HCT116 (cell line): ENCODE data around the gene NPHP3. TPM values are rescaled to one million over a fixed set of nuclear protein-coding genes. Genes with fewer than 3 reads are reported as not detected.

Source experiments
- ATAC-seq: fragments of 200-7000 bp; cut with Tn5 transposase; 2 replicates; pipeline ENCODE4 v1.9.1; 2020; ENCODE audit warnings: mild to moderate bottlenecking, moderate library complexity
- BruUV-seq: library from RNA; stranded (reverse); fragments of 400-500 nt; replicated peaks from 2 replicates; lab custom pipeline; 2021; lab: Mats Ljungman, UMichigan
- CTCF ChIA-PET: fragments of 300-600 bp; sonication (Branson Sonifier 250); formaldehyde crosslinking; loops from one replicate; lab custom pipeline; 2021; ENCODE audit warnings: antibody characterized with exemption; lab: Charles Lee
- POLR2A ChIA-PET: fragments of 300-600, 350-600 bp; sonication (Branson Sonifier 250); formaldehyde crosslinking; loops from one replicate; lab custom pipeline; 2021; ENCODE audit warnings: antibody characterized with exemption; lab: Charles Lee
- RAD21 ChIA-PET, 2 experiments: fragments of 300-600 bp; sonication (Branson Sonifier 250); formaldehyde crosslinking; loops; one replicate each; lab custom pipeline; 2023; ENCODE audit warnings: low total read pairs in 2 of 2; ENCODE audit not compliant: uncharacterized antibody in 2 of 2, unreplicated experiment in 2 of 2, low non-redundant PET in 1 of 2; lab: Charles Lee
- DNase-seq: peaks from one replicate; pipeline ENCODE4 v3.0.0-alpha.2; 2010; ENCODE audit warnings: low read depth, low spot score
- H2AFZ ChIP-seq: fragments of 200-600 bp; shearing (Covaris generic), sonication (generic); 2 replicates; pipeline ENCODE4 v1.6.1; 2017; ENCODE audit warnings: low read depth, mixed run types, mixed read lengths, antibody characterized with exemption, low read length; ENCODE audit not compliant: poor library complexity, severe bottlenecking
- H3K27ac ChIP-seq: 2 replicates; pipeline ENCODE4 v1.5.1; 2012; ENCODE audit warnings: low read depth, low read length
- H3K27me3 ChIP-seq: fragments of 200-600 bp; sonication (generic); 2 replicates; pipeline ENCODE4 v1.6.1; 2016; ENCODE audit warnings: mixed run types, low read length, mixed read lengths; ENCODE audit not compliant: insufficient read depth
- H3K36me3 ChIP-seq, 2 experiments: fragments of 200-500 bp in 1 of 2; fragments of 200-600 bp in 1 of 2; sonication (Bioruptor generic) in 1 of 2; sonication (generic) in 1 of 2; 2 replicates each; pipeline versions ENCODE4 v1.5.1 to v1.6.1; 2014 to 2016; ENCODE audit warnings: low read length in 2 of 2, inconsistent platforms in 1 of 2, mixed read lengths in 1 of 2, mixed run types in 1 of 2; ENCODE audit not compliant: insufficient read depth in 2 of 2, control insufficient read depth in 1 of 2
- H3K4me1 ChIP-seq, 2 experiments: fragments of 200-600 bp in 1 of 2; sonication (generic) in 1 of 2; 2 replicates each; pipeline versions ENCODE4 v1.5.1 to v1.6.1; 2012 to 2017; ENCODE audit warnings: low read length in 2 of 2, inconsistent platforms in 1 of 2, mild to moderate bottlenecking in 1 of 2, mixed read lengths in 1 of 2, mixed run types in 1 of 2, moderate library complexity in 1 of 2; ENCODE audit not compliant: insufficient read depth in 2 of 2, control insufficient read depth in 1 of 2
- H3K4me2 ChIP-seq: fragments of 200-600 bp; sonication (generic); 2 replicates; pipeline ENCODE4 v1.6.1; 2017; ENCODE audit warnings: mixed run types, low read length, mixed read lengths
- H3K4me3 ChIP-seq, 2 experiments: fragments of 200-600 bp in 1 of 2; sonication (generic) in 1 of 2; replicated peaks in 1 of 2; 2 replicates each; pipeline ENCODE4 v1.5.1; 2011 to 2016; ENCODE audit warnings: low read length in 2 of 2, control low read depth in 1 of 2, low read depth in 1 of 2, mild to moderate bottlenecking in 1 of 2, mixed read lengths in 1 of 2, mixed run types in 1 of 2
- H3K79me2 ChIP-seq: fragments of 200-600 bp; sonication (generic); 2 replicates; pipeline ENCODE4 v1.6.1; 2017; ENCODE audit warnings: mild to moderate bottlenecking, mixed run types, low read length, moderate library complexity, mixed read lengths; ENCODE audit not compliant: insufficient read depth
- H3K9ac ChIP-seq: fragments of 200-600 bp; sonication (generic); 2 replicates; pipeline ENCODE4 v1.6.1; 2016; ENCODE audit warnings: low read length, mixed read lengths
- H3K9me2 ChIP-seq: fragments of 200-600 bp; sonication (generic), shearing (Covaris generic); 2 replicates; pipeline ENCODE4 v1.6.1; 2017; ENCODE audit warnings: mixed run types, mild to moderate bottlenecking, moderate library complexity; ENCODE audit not compliant: insufficient read depth
- H3K9me3 ChIP-seq, 2 experiments: fragments of 200-500 bp in 1 of 2; fragments of 200-600 bp in 1 of 2; sonication (Bioruptor generic) in 1 of 2; sonication (generic) in 1 of 2; 2 replicates each; pipeline ENCODE4 v1.6.1; 2014 to 2017; ENCODE audit warnings: low read length in 2 of 2, mixed read lengths in 2 of 2, inconsistent platforms in 1 of 2, low read depth in 1 of 2, mild to moderate bottlenecking in 1 of 2, mixed run types in 1 of 2, moderate library complexity in 1 of 2; ENCODE audit not compliant: control insufficient read depth in 1 of 2, insufficient read depth in 1 of 2
- H4K20me1 ChIP-seq: fragments of 200-600 bp; sonication (generic), shearing (Covaris generic); 2 replicates; pipeline ENCODE4 v1.6.1; 2017; ENCODE audit warnings: mixed run types, mild to moderate bottlenecking, moderate library complexity; ENCODE audit not compliant: insufficient read depth
- ATF3 ChIP-seq: IDR thresholded peaks from 2 replicates; pipeline ENCODE4 v1.6.1; 2012
- CBX3 ChIP-seq: IDR thresholded peaks from 2 replicates; pipeline ENCODE4 v1.6.1; 2012; ENCODE audit warnings: low read depth
- EZH2phosphoT487 ChIP-seq: fragments of 200-600 bp; IDR thresholded peaks from 2 replicates; pipeline ENCODE4 v1.6.1; 2018; ENCODE audit warnings: antibody characterized with exemption, borderline replicate concordance
- FOSL1 ChIP-seq: IDR thresholded peaks from 2 replicates; pipeline ENCODE4 v1.6.1; 2012; ENCODE audit warnings: low read depth
- RAD21 ChIP-seq: IDR thresholded peaks from 2 replicates; pipeline ENCODE4 v1.6.1; 2012; ENCODE audit warnings: low read depth, mild to moderate bottlenecking
- SP1 ChIP-seq: IDR thresholded peaks from 2 replicates; pipeline ENCODE4 v1.6.1; 2012; ENCODE audit warnings: low read depth
- YY1 ChIP-seq: IDR thresholded peaks from 2 replicates; pipeline ENCODE4 v1.6.1; 2011; ENCODE audit warnings: low read length, low read depth, moderate library complexity, mild to moderate bottlenecking; ENCODE audit not compliant: insufficient replicate concordance; ENCODE audit errors: extremely low read depth
- ZNF274 ChIP-seq: fragments of 200-500 bp; sonication (Bioruptor generic); IDR thresholded peaks from 2 replicates; pipeline ENCODE4 v1.6.1; 2014; ENCODE audit warnings: mild to moderate bottlenecking, low read depth, low read length, inconsistent platforms
- intact Hi-C: fragments of 100-400 bp; cut with micrococcal nuclease; formaldehyde crosslinking; loops from 2 replicates; pipeline ENCODE4 v1.10.0; 2022
- total RNA-seq: library from RNA; stranded (reverse); gene quantifications from one replicate; pipeline ENCODE4 v1.2.1, GENCODE V29; 2021; ENCODE audit not compliant: unreplicated experiment
- TF ChIP-seq, protein P1 (sequence below), 3 experiments: fragments of 200-600 bp in 1 of 3; sonication (generic) in 1 of 3; IDR thresholded peaks in 2 of 3; conservative IDR thresholded peaks in 1 of 3; 2 replicates each; pipeline ENCODE4 v1.5.1; 2012 to 2017; ENCODE audit warnings: low read depth in 2 of 3, low read length in 2 of 3, antibody characterized with exemption in 1 of 3, borderline replicate concordance in 1 of 3, control low read depth in 1 of 3, mild to moderate bottlenecking in 1 of 3, mixed read lengths in 1 of 3, mixed run types in 1 of 3, moderate library complexity in 1 of 3; ENCODE audit not compliant: insufficient read depth in 1 of 3

NPHP3 gene
- total RNA-seq, 1 experiment from 2014 or later = 15.5 TPM

DNA sequence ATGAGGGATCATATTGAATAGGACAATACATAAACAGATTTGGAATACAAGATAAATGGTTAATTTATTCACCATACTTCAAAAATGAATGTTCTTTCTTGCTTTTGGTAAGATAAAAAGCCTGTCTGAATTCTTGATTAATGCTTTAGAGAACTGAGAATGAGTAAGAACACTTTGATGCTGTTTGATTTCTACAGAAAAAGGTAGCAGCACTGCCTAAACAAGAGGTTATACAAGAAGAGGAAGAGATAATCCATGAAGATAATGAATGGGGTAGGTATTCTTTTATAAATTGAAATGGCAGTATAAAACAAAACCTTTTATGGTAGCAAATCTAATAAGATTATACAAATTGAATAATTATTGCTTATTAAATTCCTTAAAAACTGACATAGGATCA is 46.8 kb downstream of the NPHP3 start:
- RAD21 ChIA-PET = no interaction called here
- H3K9me3 ChIP-seq = no peaks in the 10 kb centered on the region; a peak in 1 of 4 replicates
- no peak overlapping the region for H3K4me3 ChIP-seq
- H3K36me3 ChIP-seq = peaks cover 21 to 42% of the 10 kb centered on the region in 2 experiments
- H3K4me1 ChIP-seq = no peaks in the 10 kb centered on the region
- ATAC-seq (no peak), DNase-seq (no peak)
- H3K4me2 ChIP-seq = no peak overlapping the region
- H3K9ac ChIP-seq = no peak overlapping the region
- no TSS peak for BruUV-seq
- H3K79me2 ChIP-seq = no peaks in the 10 kb centered on the region
- no peak overlapping the region for H3K27ac ChIP-seq
- no peak overlapping the region for H2AFZ ChIP-seq
- no peaks in the 10 kb centered on the region for H4K20me1 ChIP-seq
- POLR2A ChIA-PET = no interaction called here
- intact Hi-C loops = no loop called here
- TF ChIP-seq SP1 = no peak
- TF ChIP-seq RAD21 = no peak
- TF ChIP-seq ATF3 = no peak
- TF ChIP-seq, protein P1, sequence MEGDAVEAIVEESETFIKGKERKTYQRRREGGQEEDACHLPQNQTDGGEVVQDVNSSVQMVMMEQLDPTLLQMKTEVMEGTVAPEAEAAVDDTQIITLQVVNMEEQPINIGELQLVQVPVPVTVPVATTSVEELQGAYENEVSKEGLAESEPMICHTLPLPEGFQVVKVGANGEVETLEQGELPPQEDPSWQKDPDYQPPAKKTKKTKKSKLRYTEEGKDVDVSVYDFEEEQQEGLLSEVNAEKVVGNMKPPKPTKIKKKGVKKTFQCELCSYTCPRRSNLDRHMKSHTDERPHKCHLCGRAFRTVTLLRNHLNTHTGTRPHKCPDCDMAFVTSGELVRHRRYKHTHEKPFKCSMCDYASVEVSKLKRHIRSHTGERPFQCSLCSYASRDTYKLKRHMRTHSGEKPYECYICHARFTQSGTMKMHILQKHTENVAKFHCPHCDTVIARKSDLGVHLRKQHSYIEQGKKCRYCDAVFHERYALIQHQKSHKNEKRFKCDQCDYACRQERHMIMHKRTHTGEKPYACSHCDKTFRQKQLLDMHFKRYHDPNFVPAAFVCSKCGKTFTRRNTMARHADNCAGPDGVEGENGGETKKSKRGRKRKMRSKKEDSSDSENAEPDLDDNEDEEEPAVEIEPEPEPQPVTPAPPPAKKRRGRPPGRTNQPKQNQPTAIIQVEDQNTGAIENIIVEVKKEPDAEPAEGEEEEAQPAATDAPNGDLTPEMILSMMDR (IDR thresholded peaks at IDR 0.05 in 2 of 3, conservative IDR thresholded peaks at IDR 0.05 in 1 of 3; ENCODE audit: borderline replicate concordance in 1 of 3, insufficient read depth in 1 of 3, low read depth in 2 of 3, low read length in 2 of 3) = no peak
- TF ChIP-seq FOSL1 = no peak
- no peak for TF ChIP-seq EZH2phosphoT487
- TF ChIP-seq YY1 = no peak
- TF ChIP-seq ZNF274 = no peak
- TF ChIP-seq CBX3 = no peak
- no peaks in the 10 kb centered on the region for H3K9me2 ChIP-seq
- CTCF ChIA-PET = no interaction called here
- no peaks in the 10 kb centered on the region for H3K27me3 ChIP-seq
